ENCODE results near the gene CDHR5.

The CDHR5 gene, protein sequence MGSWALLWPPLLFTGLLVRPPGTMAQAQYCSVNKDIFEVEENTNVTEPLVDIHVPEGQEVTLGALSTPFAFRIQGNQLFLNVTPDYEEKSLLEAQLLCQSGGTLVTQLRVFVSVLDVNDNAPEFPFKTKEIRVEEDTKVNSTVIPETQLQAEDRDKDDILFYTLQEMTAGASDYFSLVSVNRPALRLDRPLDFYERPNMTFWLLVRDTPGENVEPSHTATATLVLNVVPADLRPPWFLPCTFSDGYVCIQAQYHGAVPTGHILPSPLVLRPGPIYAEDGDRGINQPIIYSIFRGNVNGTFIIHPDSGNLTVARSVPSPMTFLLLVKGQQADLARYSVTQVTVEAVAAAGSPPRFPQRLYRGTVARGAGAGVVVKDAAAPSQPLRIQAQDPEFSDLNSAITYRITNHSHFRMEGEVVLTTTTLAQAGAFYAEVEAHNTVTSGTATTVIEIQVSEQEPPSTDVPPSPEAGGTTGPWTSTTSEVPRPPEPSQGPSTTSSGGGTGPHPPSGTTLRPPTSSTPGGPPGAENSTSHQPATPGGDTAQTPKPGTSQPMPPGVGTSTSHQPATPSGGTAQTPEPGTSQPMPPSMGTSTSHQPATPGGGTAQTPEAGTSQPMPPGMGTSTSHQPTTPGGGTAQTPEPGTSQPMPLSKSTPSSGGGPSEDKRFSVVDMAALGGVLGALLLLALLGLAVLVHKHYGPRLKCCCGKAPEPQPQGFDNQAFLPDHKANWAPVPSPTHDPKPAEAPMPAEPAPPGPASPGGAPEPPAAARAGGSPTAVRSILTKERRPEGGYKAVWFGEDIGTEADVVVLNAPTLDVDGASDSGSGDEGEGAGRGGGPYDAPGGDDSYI

DNA sequence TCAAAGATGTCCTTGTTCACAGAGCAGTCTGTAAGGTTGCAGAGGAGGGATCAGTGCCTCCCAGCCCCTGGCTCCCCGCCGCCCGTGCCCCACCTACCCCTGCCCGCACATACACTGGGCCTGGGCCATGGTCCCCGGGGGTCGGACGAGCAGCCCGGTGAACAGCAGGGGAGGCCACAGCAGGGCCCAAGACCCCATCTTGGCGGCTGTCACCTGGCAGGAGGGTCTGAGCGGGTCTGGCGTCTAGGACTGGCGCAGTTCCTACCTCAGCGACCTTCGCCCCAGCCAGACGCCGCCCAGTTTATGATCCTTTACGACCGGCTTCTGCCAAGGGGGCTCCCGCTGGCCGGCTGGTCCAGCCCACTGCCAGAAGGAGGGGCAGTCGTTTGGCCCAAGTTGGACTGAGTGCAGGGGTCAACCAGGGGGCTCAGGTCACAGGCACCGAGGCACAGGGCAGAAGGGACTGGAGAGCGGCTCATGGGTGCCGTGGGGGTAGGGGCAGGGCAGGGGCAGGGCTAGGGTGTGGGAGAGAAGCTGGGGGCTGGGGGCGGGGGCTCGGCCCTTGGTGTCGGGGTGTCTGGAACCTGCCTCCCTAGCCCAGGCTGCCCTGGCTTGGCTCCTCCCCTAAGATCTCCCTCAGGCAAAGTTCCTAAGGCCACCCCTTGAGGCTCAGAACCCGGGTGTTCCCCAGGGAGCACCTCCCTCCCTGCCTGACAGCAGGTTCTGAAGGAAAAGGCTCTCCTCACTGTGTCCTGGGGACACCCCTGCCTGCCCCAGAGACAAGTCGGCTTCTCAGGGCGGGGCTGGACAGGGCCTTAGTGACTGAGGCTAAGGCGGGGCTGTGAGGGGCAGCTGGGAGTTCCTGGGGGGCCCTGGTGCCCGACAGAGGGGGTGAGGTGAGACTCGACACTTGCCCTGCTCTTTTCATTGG lies at the start of gene CDHR5:
TSS of gene CDHR5 (minus strand) at position 251 of the 931 bp plus-strand sequence. CDS start at position 198, 53 bp downstream.
- DNase-seq = peak; percentile 67

DNA sequence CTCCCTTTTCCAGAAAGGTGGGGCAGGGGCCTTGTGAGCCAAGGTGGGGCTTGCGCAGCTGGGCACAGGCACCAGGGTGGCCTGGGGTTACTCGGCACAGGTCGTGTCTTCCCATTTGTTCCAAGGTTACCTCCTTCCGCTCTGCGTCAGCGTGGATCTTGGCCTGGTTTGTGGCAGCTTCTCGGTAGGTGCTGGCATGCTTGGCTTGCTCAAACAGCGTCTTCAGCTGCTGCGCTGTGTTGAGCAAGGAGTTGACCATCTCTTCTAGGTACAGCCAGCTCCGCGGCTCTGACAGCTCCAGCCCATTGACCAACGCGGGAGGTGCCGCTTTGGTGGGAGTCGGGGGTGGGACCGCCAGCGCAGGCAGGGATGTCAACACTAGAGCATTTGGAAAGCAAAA lies 49.7 kb upstream of the CDHR5 start:
- TF ChIP-seq, protein P1, sequence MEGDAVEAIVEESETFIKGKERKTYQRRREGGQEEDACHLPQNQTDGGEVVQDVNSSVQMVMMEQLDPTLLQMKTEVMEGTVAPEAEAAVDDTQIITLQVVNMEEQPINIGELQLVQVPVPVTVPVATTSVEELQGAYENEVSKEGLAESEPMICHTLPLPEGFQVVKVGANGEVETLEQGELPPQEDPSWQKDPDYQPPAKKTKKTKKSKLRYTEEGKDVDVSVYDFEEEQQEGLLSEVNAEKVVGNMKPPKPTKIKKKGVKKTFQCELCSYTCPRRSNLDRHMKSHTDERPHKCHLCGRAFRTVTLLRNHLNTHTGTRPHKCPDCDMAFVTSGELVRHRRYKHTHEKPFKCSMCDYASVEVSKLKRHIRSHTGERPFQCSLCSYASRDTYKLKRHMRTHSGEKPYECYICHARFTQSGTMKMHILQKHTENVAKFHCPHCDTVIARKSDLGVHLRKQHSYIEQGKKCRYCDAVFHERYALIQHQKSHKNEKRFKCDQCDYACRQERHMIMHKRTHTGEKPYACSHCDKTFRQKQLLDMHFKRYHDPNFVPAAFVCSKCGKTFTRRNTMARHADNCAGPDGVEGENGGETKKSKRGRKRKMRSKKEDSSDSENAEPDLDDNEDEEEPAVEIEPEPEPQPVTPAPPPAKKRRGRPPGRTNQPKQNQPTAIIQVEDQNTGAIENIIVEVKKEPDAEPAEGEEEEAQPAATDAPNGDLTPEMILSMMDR (IDR thresholded peaks at IDR 0.05; ENCODE audit: low read depth, low read length) = no peak
- Histone ChIP-seq H3K27ac (no peak overlapping the region), H3K9me3 (ENCODE audit: severe bottlenecking) (no peaks in the 10 kb centered on the region), H3K27me3 (ENCODE audit: insufficient read depth, low read depth, severe bottlenecking) (no peaks in the 10 kb centered on the region), H3K36me3 (peaks cover 57% of the 10 kb centered on the region), H3K4me3 (ENCODE audit: low read depth, low read length) (no peak overlapping the region)
- no peak for DNase-seq

More for the DNA sequence above, at the start of gene CDHR5:
- peak within 1 kb of the TSS; percentile 1; the same call in 1 of the 2 replicates for H3K4me3 ChIP-seq (ENCODE audit: low read depth, low read length)
- H3K9me3 ChIP-seq (ENCODE audit: severe bottlenecking) = no peaks in the 10 kb centered on the region
- no peaks in the 10 kb centered on the region for H3K27me3 ChIP-seq (ENCODE audit: insufficient read depth, low read depth, severe bottlenecking)
- TF ChIP-seq, protein P1 (IDR thresholded peaks at IDR 0.05; ENCODE audit: low read depth, low read length) = no peak
- no peaks in the 10 kb centered on the region; the same call in 1 of the 2 replicates for H3K36me3 ChIP-seq
- no peak within 1 kb of the TSS for H3K27ac ChIP-seq

DNA sequence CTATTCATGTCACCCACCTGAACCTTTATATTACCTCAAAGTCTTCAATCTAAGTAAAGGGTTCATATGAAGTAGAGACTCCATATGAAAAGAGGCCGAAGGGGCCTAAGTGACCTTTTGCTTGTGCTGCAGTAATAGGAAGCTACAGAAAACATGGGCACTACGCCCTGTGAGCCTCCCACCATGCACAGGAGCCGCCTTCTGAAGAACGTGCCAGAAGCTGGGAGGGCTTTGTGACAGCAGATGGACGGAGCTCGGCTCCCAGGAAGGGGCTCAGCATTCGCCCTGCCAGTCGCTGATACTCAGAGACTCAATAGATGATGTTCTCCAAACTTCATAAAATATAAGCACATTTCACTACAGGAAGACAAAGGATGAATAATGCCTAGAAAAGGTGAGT lies 49.1 kb upstream of the CDHR5 start:
- Histone ChIP-seq H3K36me3 (peaks cover 57% of the 10 kb centered on the region), H3K9me3 (ENCODE audit: severe bottlenecking) (no peaks in the 10 kb centered on the region), H3K27ac (no peak overlapping the region), H3K27me3 (ENCODE audit: insufficient read depth, low read depth, severe bottlenecking) (no peaks in the 10 kb centered on the region), H3K4me3 (ENCODE audit: low read depth, low read length) (no peak overlapping the region)
- TF ChIP-seq, protein P1 (IDR thresholded peaks at IDR 0.05; ENCODE audit: low read depth, low read length) = no peak
- DNase-seq = no peak

DNA sequence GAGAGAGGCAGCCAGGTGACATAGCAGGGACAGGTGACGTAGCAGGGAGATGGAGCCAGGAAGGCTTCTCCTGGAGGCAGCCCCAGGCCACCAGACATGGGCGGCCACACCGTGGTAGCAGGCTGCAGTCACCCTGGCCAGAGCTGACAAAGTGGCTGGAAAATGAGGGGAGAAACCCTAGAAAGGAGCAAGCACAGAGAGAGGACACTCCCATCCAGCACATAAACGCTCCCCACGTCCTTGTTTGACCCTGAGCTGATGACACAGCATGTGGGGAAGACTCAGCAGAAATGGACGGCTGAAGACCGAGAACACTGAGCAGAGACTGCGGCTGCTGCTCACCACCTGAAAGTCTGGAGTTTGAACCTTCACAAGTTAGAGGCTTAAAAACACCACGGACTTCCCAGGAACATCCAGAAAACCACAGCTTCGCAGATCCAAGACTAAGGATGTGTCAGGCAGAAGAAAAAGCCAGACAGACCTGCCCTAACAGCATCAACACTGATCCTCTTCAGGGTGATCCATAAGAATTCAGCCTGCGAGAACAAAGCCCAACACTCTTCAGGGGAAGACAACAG lies 41.0 kb upstream of the CDHR5 start:
- Histone ChIP-seq H3K27ac (no peak overlapping the region), H3K27me3 (ENCODE audit: insufficient read depth, low read depth, severe bottlenecking) (no peaks in the 10 kb centered on the region), H3K4me3 (ENCODE audit: low read depth, low read length) (no peak overlapping the region), H3K36me3 (peaks cover 42% of the 10 kb centered on the region), H3K9me3 (ENCODE audit: severe bottlenecking) (no peaks in the 10 kb centered on the region)
- no peak for DNase-seq
- TF ChIP-seq, protein P1 (IDR thresholded peaks at IDR 0.05; ENCODE audit: low read depth, low read length) = no peak

DNA sequence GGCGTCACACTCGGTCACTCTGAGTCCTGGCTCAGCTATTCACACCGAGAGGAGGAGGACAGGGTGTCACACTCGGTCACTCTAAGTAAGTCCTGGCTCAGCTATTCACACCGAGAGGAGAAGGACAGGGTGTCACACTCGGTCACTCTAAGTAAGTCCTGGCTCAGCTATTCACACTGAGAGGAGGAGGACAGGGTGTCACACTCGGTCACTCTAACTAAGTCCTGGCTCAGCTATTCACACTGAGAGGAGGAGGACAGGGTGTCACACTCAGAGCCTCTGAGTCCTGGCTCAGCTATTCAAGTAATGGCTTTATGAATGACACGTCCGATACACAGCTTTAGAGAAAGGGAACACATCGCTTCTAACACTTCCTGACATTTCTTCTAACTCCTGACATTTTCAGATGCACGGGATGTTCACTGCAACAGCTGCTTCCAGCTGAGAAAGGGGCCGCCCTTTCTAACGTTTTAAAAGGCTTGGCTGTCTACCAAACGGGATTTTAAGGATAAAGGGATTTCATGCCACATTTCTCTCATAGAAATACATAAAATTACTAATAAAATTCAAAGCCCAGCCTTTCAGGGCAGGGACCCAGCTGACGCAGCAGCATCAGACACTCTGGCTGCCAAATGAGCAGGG lies 40.4 kb upstream of the CDHR5 start:
- no peak overlapping the region for H3K27ac ChIP-seq
- no peak for DNase-seq
- H3K27me3 ChIP-seq (ENCODE audit: insufficient read depth, low read depth, severe bottlenecking) = no peaks in the 10 kb centered on the region
- H3K4me3 ChIP-seq (ENCODE audit: low read depth, low read length) = no peak overlapping the region
- TF ChIP-seq, protein P1 (IDR thresholded peaks at IDR 0.05; ENCODE audit: low read depth, low read length) = no peak
- H3K36me3 ChIP-seq = peaks cover 47% of the 10 kb centered on the region
- no peaks in the 10 kb centered on the region for H3K9me3 ChIP-seq (ENCODE audit: severe bottlenecking)

All from WERI-Rb-1 (cell line).